ENCODE results near the gene TRMT112.

Gene TRMT112

GRCh38 chr11:64353715-64354506 is 36.6 kb upstream of the TRMT112 start:
- Histone ChIP-seq H3K4me1 (peaks cover 0 to 34% (median 23%) of the 10 kb centered on the region in 4 donors), H3K36me3 (no peaks in the 10 kb centered on the region), H3K4me3 (no peak overlapping the region), H3K9me3 (no peaks in the 10 kb centered on the region), H3K27me3 (no peaks in the 10 kb centered on the region), H3K27ac (no peak overlapping the region)
- no peak for TF ChIP-seq CTCF (IDR thresholded peaks at IDR 0.05)
- intact Hi-C loops (cut with DNase I; ENCODE audit: low total_unique reads): loop anchor here (2.0 kb wide), 1 partner anchor 35 kb away; the partner anchor contains the start of gene PRDX5
- no peak for DNase-seq

DNA sequence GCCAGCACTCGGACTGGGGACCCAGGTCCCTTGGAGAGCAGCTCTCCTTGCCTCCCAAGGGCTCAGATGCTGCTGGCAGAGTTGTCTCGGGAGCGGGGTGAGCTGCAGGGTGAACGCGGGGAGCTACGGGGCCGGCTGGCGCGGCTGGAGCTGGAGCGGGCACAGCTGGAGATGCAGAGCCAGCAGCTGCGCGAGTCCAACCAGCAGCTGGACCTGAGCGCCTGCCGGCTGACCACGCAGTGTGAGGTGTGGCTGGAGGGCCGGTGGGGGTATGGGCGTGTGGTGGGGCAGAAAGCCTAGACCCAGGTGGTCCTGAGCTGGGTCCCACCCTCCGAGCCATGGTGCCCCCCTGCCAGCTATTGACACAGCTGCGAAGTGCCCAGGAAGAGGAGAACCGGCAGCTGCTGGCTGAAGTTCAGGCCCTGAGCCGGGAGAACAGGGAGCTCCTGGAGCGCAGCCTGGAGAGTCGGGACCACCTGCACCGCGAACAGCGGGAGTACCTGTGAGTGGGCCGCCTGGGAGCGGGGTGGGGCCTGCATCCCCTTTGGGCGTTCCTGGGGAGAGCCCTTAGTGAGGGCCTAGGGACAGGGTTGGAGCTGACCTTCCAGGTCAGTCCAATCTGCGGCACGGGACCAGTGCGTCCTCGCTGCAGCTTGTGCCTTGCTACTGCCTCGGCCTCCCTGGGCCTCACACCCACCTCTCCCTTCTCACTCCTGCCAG is 35.8 kb upstream of the TRMT112 start:
- TF ChIP-seq CTCF (IDR thresholded peaks at IDR 0.05): no peak
- intact Hi-C loops (cut with DNase I; ENCODE audit: low total_unique reads): no loop called here
- H3K36me3 ChIP-seq: no peaks in the 10 kb centered on the region
- H3K4me3 ChIP-seq: no peak overlapping the region
- no peak overlapping the region for H3K27ac ChIP-seq
- no peaks in the 10 kb centered on the region for H3K27me3 ChIP-seq
- peak in 1 of 2 donors; percentile 66 for DNase-seq
- peaks cover 0 to 29% (median 19%) of the 10 kb centered on the region in 4 donors for H3K4me1 ChIP-seq
- no peaks in the 10 kb centered on the region for H3K9me3 ChIP-seq

DNA sequence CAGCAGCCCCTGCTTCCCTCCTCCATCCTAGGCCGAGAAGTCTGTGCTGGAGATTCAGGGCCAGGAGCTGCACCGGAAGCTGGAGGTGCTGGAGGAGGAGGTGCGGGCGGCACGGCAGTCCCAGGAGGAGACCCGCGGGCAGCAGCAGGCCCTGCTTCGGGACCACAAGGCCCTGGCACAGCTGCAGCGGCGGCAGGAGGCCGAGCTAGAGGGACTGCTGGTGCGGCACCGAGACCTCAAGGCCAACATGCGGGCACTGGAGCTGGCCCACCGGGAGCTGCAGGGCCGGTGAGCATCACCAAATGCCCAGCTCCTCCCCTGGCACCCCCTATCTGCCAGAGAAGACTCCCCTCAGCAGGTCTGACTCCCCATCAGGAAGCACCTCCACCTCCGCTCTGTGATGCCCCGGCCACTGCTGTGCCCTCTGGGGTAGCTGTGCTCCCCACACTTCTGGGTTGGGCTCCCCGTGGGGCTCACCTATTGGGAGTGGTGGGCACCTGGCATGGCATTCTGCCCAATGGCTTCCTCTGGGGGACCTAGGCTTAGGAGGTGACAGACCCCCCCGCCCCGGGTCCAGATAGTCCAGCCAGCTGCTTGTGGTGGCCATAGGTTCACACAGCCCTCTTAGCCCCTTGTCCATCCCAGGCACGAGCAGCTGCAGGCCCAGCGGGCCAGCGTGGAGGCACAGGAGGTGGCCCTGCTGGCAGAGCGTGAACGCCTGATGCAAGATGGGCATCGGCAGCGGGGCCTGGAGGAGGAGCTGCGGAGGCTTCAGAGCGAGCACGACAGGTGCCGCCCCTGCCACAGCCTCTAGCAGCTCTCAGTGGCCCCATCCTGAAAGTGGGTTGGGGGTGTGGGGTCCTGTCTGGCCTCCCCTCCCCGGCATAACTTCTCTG is 35.0 kb upstream of the TRMT112 start:
- intact Hi-C loops (cut with DNase I; ENCODE audit: low total_unique reads): no loop called here
- Histone ChIP-seq H3K4me1 (peaks cover 0 to 24% (median 12%) of the 10 kb centered on the region in 4 donors), H3K4me3 (no peak overlapping the region), H3K27ac (no peak overlapping the region), H3K9me3 (no peaks in the 10 kb centered on the region), H3K36me3 (no peaks in the 10 kb centered on the region), H3K27me3 (no peaks in the 10 kb centered on the region)
- no peak for TF ChIP-seq CTCF (IDR thresholded peaks at IDR 0.05)
- peak in 1 of 2 donors; percentile 65 for DNase-seq

DNA sequence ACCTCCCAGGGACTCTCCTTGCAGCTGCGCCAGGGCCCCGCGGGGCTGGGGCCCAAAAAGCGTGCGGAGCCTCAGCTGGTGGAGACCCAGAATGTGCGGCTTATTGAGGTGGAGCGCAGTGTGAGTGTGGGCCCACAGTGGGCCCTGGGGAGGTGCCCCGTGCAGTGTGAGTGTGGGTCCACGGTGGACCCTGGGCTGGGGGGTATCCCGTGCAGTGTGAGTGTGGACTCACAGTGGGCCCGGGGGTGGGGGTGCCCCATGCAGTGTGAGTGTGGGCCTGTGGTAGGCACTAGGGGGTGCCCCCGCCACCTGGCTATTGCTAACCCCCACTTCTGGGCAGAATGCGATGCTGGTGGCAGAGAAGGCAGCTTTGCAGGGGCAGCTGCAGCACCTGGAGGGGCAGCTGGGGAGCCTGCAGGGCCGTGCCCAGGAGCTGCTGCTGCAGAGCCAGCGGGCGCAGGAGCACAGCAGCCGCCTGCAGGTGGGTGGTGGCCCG is 33.8 kb upstream of the TRMT112 start:
- Histone ChIP-seq H3K9me3 (no peaks in the 10 kb centered on the region), H3K4me1 (peaks cover 0 to 19% (median 10%) of the 10 kb centered on the region in 4 donors), H3K27ac (no peak overlapping the region), H3K27me3 (no peaks in the 10 kb centered on the region), H3K4me3 (no peak overlapping the region), H3K36me3 (no peaks in the 10 kb centered on the region)
- DNase-seq: no peak
- intact Hi-C loops (cut with DNase I; ENCODE audit: low total_unique reads): no loop called here
- TF ChIP-seq CTCF (IDR thresholded peaks at IDR 0.05): no peak

GRCh38 chr11:64349404-64349803 is 32.0 kb upstream of the TRMT112 start:
- Histone ChIP-seq H3K27me3 (no peaks in the 10 kb centered on the region), H3K4me1 (peaks cover 0 to 7% (median under 1%) of the 10 kb centered on the region in 4 donors), H3K4me3 (no peak overlapping the region), H3K36me3 (no peaks in the 10 kb centered on the region), H3K27ac (no peak overlapping the region), H3K9me3 (no peaks in the 10 kb centered on the region)
- intact Hi-C loops (cut with DNase I; ENCODE audit: low total_unique reads): no loop called here
- DNase-seq: no peak
- no peak for TF ChIP-seq CTCF (IDR thresholded peaks at IDR 0.05)
